Smooth muscle cell (in vitro differentiated cells): Measurements from ENCODE around the gene EMX2. TPM values are rescaled to one million over a fixed set of nuclear protein-coding genes. Genes with fewer than 3 reads are reported as not detected.

Experiments
- DNase-seq: peaks from one replicate; lab custom pipeline; 2025; ENCODE audit not compliant: unreplicated experiment; lab: John Stamatoyannopoulos, UW
- H2AFZ ChIP-seq: fragments of 200-600 bp; sonication (generic); 2 replicates; pipeline ENCODE4 v1.6.0; 2016; ENCODE audit warnings: antibody characterized with exemption, low read depth, mild to moderate bottlenecking
- H3F3A ChIP-seq: fragments of 200-600 bp; sonication (generic); 2 replicates; pipeline ENCODE4 v1.6.0; 2017; ENCODE audit warnings: antibody characterized with exemption, low read depth
- H3K27ac ChIP-seq: fragments of 200-600 bp; sonication (generic); 2 replicates; pipeline ENCODE4 v1.5.1; 2016; ENCODE audit warnings: low read depth, mild to moderate bottlenecking
- H3K27me3 ChIP-seq: fragments of 200-600 bp; sonication (generic); 2 replicates; pipeline ENCODE4 v1.6.1; 2016; ENCODE audit warnings: low read depth, mild to moderate bottlenecking
- H3K36me3 ChIP-seq: fragments of 200-600 bp; sonication (generic); 2 replicates; pipeline ENCODE4 v1.5.1; 2016; ENCODE audit warnings: low read depth
- H3K4me1 ChIP-seq: fragments of 200-600 bp; sonication (generic); 2 replicates; pipeline ENCODE4 v1.5.1; 2016; ENCODE audit warnings: low read depth
- H3K4me2 ChIP-seq: fragments of 200-600 bp; sonication (generic); 2 replicates; pipeline ENCODE4 v1.6.0; 2016; ENCODE audit warnings: mild to moderate bottlenecking
- H3K4me3 ChIP-seq: fragments of 200-600 bp; sonication (generic); 2 replicates; pipeline ENCODE4 v1.5.1; 2016; ENCODE audit warnings: mild to moderate bottlenecking
- H3K79me2 ChIP-seq: fragments of 200-600 bp; sonication (generic); 2 replicates; pipeline ENCODE4 v1.6.0; 2016; ENCODE audit warnings: low read depth, mild to moderate bottlenecking
- H3K9ac ChIP-seq: fragments of 200-600 bp; sonication (generic); 2 replicates; pipeline ENCODE4 v1.6.0; 2016; ENCODE audit warnings: low read depth
- H3K9me3 ChIP-seq: fragments of 200-600 bp; sonication (generic); replicated peaks from 2 replicates; pipeline ENCODE4 v1.5.1; 2016; ENCODE audit warnings: low read depth
- H4K20me1 ChIP-seq: fragments of 200-600 bp; sonication (generic); 2 replicates; pipeline ENCODE4 v1.6.0; 2016; ENCODE audit warnings: low read depth
- CTCF ChIP-seq: fragments of 200-600 bp; sonication (generic); IDR thresholded peaks from 2 replicates; pipeline ENCODE4 v1.5.1; 2017; ENCODE audit warnings: borderline replicate concordance, mild to moderate bottlenecking, antibody characterized with exemption; ENCODE audit not compliant: insufficient read depth, poor library complexity, severe bottlenecking
- WGBS: methylation state at CpG from one replicate; pipeline ENCODE4 v1.1.7; 2016; ENCODE audit warnings: low lambda C conversion rate; 5-methylcytosine and 5-hydroxymethylcytosine counted together
- polyA plus RNA-seq: library from polyadenylated mRNA; unstranded; fragments of >200 nt; fragmentation: Nextera tagmentation; extraction: Ambion mirVana; gene quantifications from 2 replicates; pipeline ENCODE4 v1.2.1, GENCODE V29; 2016
- total RNA-seq: library from RNA; depleted of rRNA; stranded (reverse); fragments of >200 nt; gene quantifications from 2 replicates; pipeline ENCODE4 v1.2.3, GENCODE V29; 2014

Gene EMX2
- total and polyA plus RNA-seq, 2 experiments from 2014 or later, result 0.27 TPM; not detected in 1

GRCh38 chr10:117531371-117532002 lies 11.1 kb upstream of the EMX2 start:
- H4K20me1 ChIP-seq, result no peaks in the 10 kb centered on the region
- 59% methylated on average over 14 of the region's 14 CpGs for WGBS
- H3K36me3 ChIP-seq, result no peaks in the 10 kb centered on the region
- H3K79me2 ChIP-seq, result no peaks in the 10 kb centered on the region
- H3K4me2 ChIP-seq, result no peak overlapping the region
- no peak for DNase-seq
- peaks cover 100% of the 10 kb centered on the region for H3K27me3 ChIP-seq
- no peak overlapping the region for H3K4me3 ChIP-seq
- no peak for TF ChIP-seq CTCF
- no peak overlapping the region for H3K9ac ChIP-seq
- no peak overlapping the region for H3K27ac ChIP-seq
- H3F3A ChIP-seq, result no peaks in the 10 kb centered on the region
- no peak overlapping the region for H2AFZ ChIP-seq
- peaks cover 33% of the 10 kb centered on the region for H3K4me1 ChIP-seq
- H3K9me3 ChIP-seq, result no peaks in the 10 kb centered on the region

- no peaks in the 10 kb centered on the region for H3K36me3 ChIP-seq
- H3K4me2 ChIP-seq, result no peak overlapping the region
- WGBS, result 44% methylated on average over 3 of the region's 3 CpGs
- H3K4me3 ChIP-seq, result no peak overlapping the region
- H3K9ac ChIP-seq, result no peak overlapping the region
- no peaks in the 10 kb centered on the region for H3F3A ChIP-seq
- H4K20me1 ChIP-seq, result no peaks in the 10 kb centered on the region
- H3K27ac ChIP-seq, result no peak overlapping the region
- no peaks in the 10 kb centered on the region for H3K9me3 ChIP-seq
- no peaks in the 10 kb centered on the region for H3K79me2 ChIP-seq
- H3K27me3 ChIP-seq, result peaks cover 100% of the 10 kb centered on the region
- TF ChIP-seq CTCF, result no peak
- H3K4me1 ChIP-seq, result peaks cover 35% of the 10 kb centered on the region
- no peak for DNase-seq
- no peak overlapping the region for H2AFZ ChIP-seq
These were observed 10.6 kb upstream of the EMX2 start for GRCh38 chr10:117532003-117532385.

- no peak for DNase-seq
- H3K9ac ChIP-seq, result no peak overlapping the region
- H3K9me3 ChIP-seq, result no peaks in the 10 kb centered on the region
- no peaks in the 10 kb centered on the region for H3K36me3 ChIP-seq
- H2AFZ ChIP-seq, result no peak overlapping the region
- H3K27ac ChIP-seq, result no peak overlapping the region
- H3K4me3 ChIP-seq, result no peak overlapping the region
- H3F3A ChIP-seq, result no peaks in the 10 kb centered on the region
- WGBS, result 10% methylated on average over 33 of the region's 33 CpGs
- H3K4me1 ChIP-seq, result peaks cover 35% of the 10 kb centered on the region
- H4K20me1 ChIP-seq, result no peaks in the 10 kb centered on the region
- no peak for TF ChIP-seq CTCF
- H3K4me2 ChIP-seq, result no peak overlapping the region
- H3K79me2 ChIP-seq, result no peaks in the 10 kb centered on the region
- H3K27me3 ChIP-seq, result peaks cover 99% of the 10 kb centered on the region
These were observed 10.0 kb upstream of the EMX2 start for GRCh38 chr10:117532451-117533107.
